OCI-LY1 (cell line): ENCODE results near the gene PRKCB.

ENCODE experiments used
- H2AFZ ChIP-seq: fragments of 200-600 bp; sonication (generic), shearing (Covaris generic); 2 replicates; pipeline ENCODE4 v1.6.0; 2014; ENCODE audit warnings: antibody characterized with exemption, mild to moderate bottlenecking, low read length
- H3F3A ChIP-seq: fragments of 200-600 bp; sonication (generic), shearing (Covaris generic); 2 replicates; pipeline ENCODE4 v1.6.0; 2014; ENCODE audit warnings: mild to moderate bottlenecking, antibody characterized with exemption, low read length, moderate library complexity; ENCODE audit not compliant: insufficient read depth
- H3K27ac ChIP-seq: fragments of 200-600 bp; sonication (generic); 2 replicates; pipeline ENCODE4 v1.5.1; 2014; ENCODE audit warnings: low read length, mixed run types, mild to moderate bottlenecking, low read depth; ENCODE audit not compliant: poor library complexity, severe bottlenecking
- H3K27me3 ChIP-seq: fragments of 200-600 bp; sonication (generic); 2 replicates; pipeline ENCODE4 v1.6.0; 2014; ENCODE audit warnings: antibody characterized with exemption, mild to moderate bottlenecking, low read length, moderate library complexity; ENCODE audit not compliant: insufficient read depth
- H3K36me3 ChIP-seq: fragments of 200-600 bp; sonication (generic); 2 replicates; pipeline ENCODE4 v1.6.1; 2014; ENCODE audit warnings: mild to moderate bottlenecking, antibody characterized with exemption, low read length, moderate library complexity, mixed read lengths; ENCODE audit not compliant: insufficient read depth
- H3K4me1 ChIP-seq: fragments of 200-600 bp; sonication (generic); 2 replicates; pipeline ENCODE4 v1.5.1; 2014; ENCODE audit warnings: mild to moderate bottlenecking, low read length, moderate library complexity; ENCODE audit not compliant: insufficient read depth, severe bottlenecking
- H3K4me2 ChIP-seq: fragments of 200-600 bp; sonication (generic), shearing (Covaris generic); 2 replicates; pipeline ENCODE4 v1.6.1; 2014; ENCODE audit warnings: low read length
- H3K4me3 ChIP-seq: fragments of 200-600 bp; sonication (generic); 2 replicates; pipeline ENCODE4 v1.5.1; 2014; ENCODE audit warnings: low read length, low read depth, mild to moderate bottlenecking, mixed read lengths; ENCODE audit not compliant: poor library complexity, severe bottlenecking
- H3K79me2 ChIP-seq: fragments of 200-600 bp; shearing (Covaris generic); 2 replicates; pipeline ENCODE4 v1.6.1; 2016; ENCODE audit warnings: mixed run types, low read length, mixed read lengths; ENCODE audit not compliant: insufficient read depth
- H3K9ac ChIP-seq: fragments of 200-600 bp; sonication (generic), shearing (Covaris generic); 2 replicates; pipeline ENCODE4 v1.6.1; 2014; ENCODE audit warnings: mild to moderate bottlenecking, low read length, mixed read lengths
- H3K9me2 ChIP-seq: fragments of 200-600 bp; sonication (generic), shearing (Covaris generic); 2 replicates; pipeline ENCODE4 v1.6.1; 2014; ENCODE audit warnings: low read depth, mild to moderate bottlenecking, low read length, mixed read lengths
- H3K9me3 ChIP-seq: fragments of 200-600 bp; shearing (Covaris generic); 2 replicates; pipeline ENCODE4 v1.6.1; 2014; ENCODE audit warnings: low read length, mixed read lengths
- H4K20me1 ChIP-seq: fragments of 200-600 bp; sonication (generic), shearing (Covaris generic); 2 replicates; pipeline ENCODE4 v1.6.0; 2016; ENCODE audit warnings: mild to moderate bottlenecking, low read length; ENCODE audit not compliant: insufficient read depth
- EZH2 ChIP-seq: fragments of 200-600 bp; sonication (generic), shearing (Covaris generic); IDR thresholded peaks from 2 replicates; pipeline ENCODE4 v1.8.0; 2017; ENCODE audit warnings: borderline replicate concordance, mixed run types, mild to moderate bottlenecking, antibody characterized with exemption, low read length, moderate library complexity, mixed read lengths
- TF ChIP-seq, protein P1 (sequence below): fragments of 200-600 bp; sonication (generic), shearing (Covaris generic); IDR thresholded peaks from 2 replicates; pipeline ENCODE4 v1.5.1; 2017; ENCODE audit warnings: mild to moderate bottlenecking, antibody characterized with exemption, low read length, moderate library complexity, mixed read lengths

PRKCB gene

DNA sequence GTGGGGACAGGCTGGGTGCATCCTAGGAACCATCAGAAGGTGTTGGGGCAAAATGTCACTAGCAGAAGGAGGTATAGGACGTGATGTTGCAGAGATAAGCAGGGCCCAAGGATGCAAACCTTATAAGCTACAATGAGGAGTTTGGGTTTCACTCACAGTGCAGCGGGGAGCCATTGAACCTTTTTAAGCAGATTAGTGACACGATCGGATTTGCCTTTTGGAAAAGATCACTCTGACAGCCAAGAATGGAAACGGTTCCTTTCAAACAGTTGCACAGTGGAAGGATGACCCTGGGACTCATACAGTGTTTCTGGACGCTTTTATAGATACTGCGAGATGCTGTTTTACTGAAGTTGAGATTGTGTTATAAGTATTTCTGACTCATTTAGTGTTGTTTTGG, 288.5 kb downstream of the PRKCB start:
- H3K27ac ChIP-seq = no peak overlapping the region
- no peaks in the 10 kb centered on the region for H3K79me2 ChIP-seq
- no peaks in the 10 kb centered on the region for H3K36me3 ChIP-seq
- H2AFZ ChIP-seq = no peak overlapping the region
- no peaks in the 10 kb centered on the region for H3K27me3 ChIP-seq
- H3K9me3 ChIP-seq = no peaks in the 10 kb centered on the region
- no peak for TF ChIP-seq EZH2
- TF ChIP-seq, protein P1, sequence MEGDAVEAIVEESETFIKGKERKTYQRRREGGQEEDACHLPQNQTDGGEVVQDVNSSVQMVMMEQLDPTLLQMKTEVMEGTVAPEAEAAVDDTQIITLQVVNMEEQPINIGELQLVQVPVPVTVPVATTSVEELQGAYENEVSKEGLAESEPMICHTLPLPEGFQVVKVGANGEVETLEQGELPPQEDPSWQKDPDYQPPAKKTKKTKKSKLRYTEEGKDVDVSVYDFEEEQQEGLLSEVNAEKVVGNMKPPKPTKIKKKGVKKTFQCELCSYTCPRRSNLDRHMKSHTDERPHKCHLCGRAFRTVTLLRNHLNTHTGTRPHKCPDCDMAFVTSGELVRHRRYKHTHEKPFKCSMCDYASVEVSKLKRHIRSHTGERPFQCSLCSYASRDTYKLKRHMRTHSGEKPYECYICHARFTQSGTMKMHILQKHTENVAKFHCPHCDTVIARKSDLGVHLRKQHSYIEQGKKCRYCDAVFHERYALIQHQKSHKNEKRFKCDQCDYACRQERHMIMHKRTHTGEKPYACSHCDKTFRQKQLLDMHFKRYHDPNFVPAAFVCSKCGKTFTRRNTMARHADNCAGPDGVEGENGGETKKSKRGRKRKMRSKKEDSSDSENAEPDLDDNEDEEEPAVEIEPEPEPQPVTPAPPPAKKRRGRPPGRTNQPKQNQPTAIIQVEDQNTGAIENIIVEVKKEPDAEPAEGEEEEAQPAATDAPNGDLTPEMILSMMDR = no peak
- H3K9ac ChIP-seq = no peak overlapping the region
- H3K4me3 ChIP-seq = no peak overlapping the region
- no peaks in the 10 kb centered on the region for H3K9me2 ChIP-seq
- H4K20me1 ChIP-seq = no peaks in the 10 kb centered on the region
- H3F3A ChIP-seq = no peaks in the 10 kb centered on the region
- no peaks in the 10 kb centered on the region for H3K4me1 ChIP-seq
- H3K4me2 ChIP-seq = no peak overlapping the region

DNA sequence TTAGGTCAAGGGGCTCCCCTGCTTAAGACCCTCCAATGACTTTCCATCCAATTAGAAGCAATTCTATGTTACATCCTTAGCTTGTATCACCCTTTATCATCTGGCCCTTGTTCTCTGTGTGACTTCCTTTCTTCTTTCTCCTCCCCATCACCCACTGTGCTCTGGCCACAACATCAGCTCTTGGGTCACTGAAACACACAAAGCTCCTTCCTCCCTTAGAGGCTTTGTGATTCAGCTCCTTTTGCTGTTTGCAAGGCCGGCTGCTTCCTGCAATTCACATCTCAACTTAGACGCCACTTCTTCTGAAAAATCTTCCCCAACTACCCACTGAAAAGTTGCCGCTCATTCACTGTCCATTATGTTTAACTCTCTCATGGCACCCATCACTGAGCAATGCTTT, 289.4 kb downstream of the PRKCB start:
- H3K36me3 ChIP-seq = no peaks in the 10 kb centered on the region
- no peak overlapping the region for H3K27ac ChIP-seq
- H2AFZ ChIP-seq = no peak overlapping the region
- H4K20me1 ChIP-seq = no peaks in the 10 kb centered on the region
- no peaks in the 10 kb centered on the region for H3K9me3 ChIP-seq
- no peak overlapping the region for H3K4me3 ChIP-seq
- H3K79me2 ChIP-seq = no peaks in the 10 kb centered on the region
- H3K4me1 ChIP-seq = no peaks in the 10 kb centered on the region
- no peaks in the 10 kb centered on the region for H3K9me2 ChIP-seq
- H3F3A ChIP-seq = no peaks in the 10 kb centered on the region
- no peak overlapping the region for H3K9ac ChIP-seq
- no peaks in the 10 kb centered on the region for H3K27me3 ChIP-seq
- no peak overlapping the region for H3K4me2 ChIP-seq
- TF ChIP-seq EZH2 = no peak
- TF ChIP-seq, protein P1 = no peak

DNA sequence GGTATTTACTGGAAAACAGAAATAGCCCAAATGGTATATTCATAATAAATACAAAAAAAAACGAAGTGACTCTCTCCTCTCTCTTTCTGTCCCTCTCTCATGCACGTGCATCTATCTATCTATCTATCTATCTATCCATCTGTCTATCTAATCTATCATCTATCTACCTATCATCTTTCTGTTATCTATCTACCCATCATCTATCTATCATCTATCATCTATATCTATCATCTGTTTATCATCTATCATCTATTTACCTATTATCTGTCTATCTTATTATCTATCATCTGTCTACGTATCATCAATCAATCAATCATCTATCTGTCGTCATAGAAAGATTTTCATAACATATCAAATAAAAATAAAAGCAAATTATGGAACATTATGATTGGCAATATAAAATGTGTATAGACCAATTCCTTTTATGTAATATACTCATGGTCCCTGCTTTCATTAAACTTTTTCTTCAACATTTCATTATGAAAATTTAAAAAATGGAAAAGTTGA, 293.7 kb downstream of the PRKCB start:
- Histone ChIP-seq H3K79me2 (no peaks in the 10 kb centered on the region), H3K9me3 (no peaks in the 10 kb centered on the region), H2AFZ (no peak overlapping the region), H3K36me3 (no peaks in the 10 kb centered on the region), H3K9ac (no peak overlapping the region), H3K9me2 (no peaks in the 10 kb centered on the region), H3K4me1 (no peaks in the 10 kb centered on the region), H3K27ac (no peak overlapping the region), H3K4me3 (no peak overlapping the region), H3K27me3 (no peaks in the 10 kb centered on the region), H3K4me2 (no peak overlapping the region), H3F3A (no peaks in the 10 kb centered on the region), H4K20me1 (no peaks in the 10 kb centered on the region)
- TF ChIP-seq, protein P1 = no peak
- no peak for TF ChIP-seq EZH2
